K562 (cell line): ENCODE results near the gene PRLH. TPM values are rescaled to one million over a fixed set of nuclear protein-coding genes. Genes with fewer than 3 reads are reported as not detected.

Experiments
- ATAC-seq: fragments of 200-7000 bp; cut with Tn5 transposase; 3 replicates; pipeline ENCODE4 v1.9.1; 2020; ENCODE audit warnings: moderate library complexity
- BruUV-seq: library from RNA; stranded (reverse); fragments of 400-500 nt; replicated peaks from 2 replicates; lab custom pipeline; 2021; lab: Mats Ljungman, UMichigan
- CTCF ChIA-PET: fragments of 300-600 bp; formaldehyde crosslinking; extraction: SDS; loops from one replicate; lab custom pipeline; 2021; ENCODE audit warnings: low intra/inter-chr PET ratio; lab: Yijun Ruan, JAX
- POLR2A ChIA-PET: fragments of 300-600, 350-650 bp; sonication (Branson Sonifier 250); formaldehyde crosslinking; extraction: SDS; loops from one replicate; lab custom pipeline; 2021; ENCODE audit warnings: antibody characterized with exemption, inconsistent platforms; lab: Yijun Ruan, JAX
- DNase-seq, 4 experiments: peaks; one replicate each; pipeline versions ENCODE4 v3.0.0 to v3.0.0-alpha.2; 2011 to 2018; ENCODE audit warnings: low spot score in 3 of 4, mixed read lengths in 3 of 4; ENCODE audit errors: extremely low read depth in 1 of 4
- FAIRE-seq: peaks from 2 replicates; lab custom pipeline; 2011; peaks lifted over from hg19 to GRCh38; lab: Jason Lieb, UNC
- H2AFZ ChIP-seq: 2 replicates; pipeline ENCODE4 v1.6.0; 2011; ENCODE audit warnings: low read depth, low read length, control low read depth, inconsistent platforms
- H3K27ac ChIP-seq: fragments of 200-600 bp; 3 replicates; pipeline ENCODE4 v1.8.0; 2011; ENCODE audit warnings: low read depth, mild to moderate bottlenecking, control low read depth, inconsistent platforms, low read length, moderate library complexity, mixed read lengths; ENCODE audit errors: extremely low read depth
- H3K27me3 ChIP-seq, 2 experiments: fragments of 300-600 bp in 1 of 2; 2 replicates in 1 of 2; 3 replicates in 1 of 2; pipeline versions ENCODE4 v1.6.0 to v1.8.0; 2011; ENCODE audit warnings: inconsistent platforms in 2 of 2, low read length in 2 of 2, mild to moderate bottlenecking in 1 of 2, mixed read lengths in 1 of 2, moderate library complexity in 1 of 2; ENCODE audit not compliant: control insufficient read depth in 2 of 2, insufficient read depth in 2 of 2
- H3K36me3 ChIP-seq: fragments of 300-600 bp; 3 replicates; pipeline ENCODE4 v1.8.0; 2011; ENCODE audit warnings: mild to moderate bottlenecking, low read length, inconsistent platforms; ENCODE audit not compliant: control insufficient read depth, insufficient read depth
- H3K4me1 ChIP-seq, 2 experiments: fragments of 200-600 bp in 1 of 2; replicated peaks in 1 of 2; 2 replicates in 1 of 2; 3 replicates in 1 of 2; pipeline versions ENCODE4 v1.5.1 to v1.8.0; 2011; ENCODE audit warnings: inconsistent platforms in 2 of 2, low read length in 2 of 2, mild to moderate bottlenecking in 1 of 2, mixed read lengths in 1 of 2, moderate library complexity in 1 of 2; ENCODE audit not compliant: control insufficient read depth in 2 of 2, insufficient read depth in 2 of 2
- H3K4me2 ChIP-seq: 2 replicates; pipeline ENCODE4 v1.6.1; 2011; ENCODE audit warnings: low read length, control low read depth, inconsistent platforms, mixed read lengths; ENCODE audit not compliant: insufficient read depth
- H3K4me3 ChIP-seq: fragments of 200-600 bp; sonication (generic), shearing (Covaris generic); 2 replicates; pipeline ENCODE4 v1.5.1; 2016; ENCODE audit warnings: control low read depth, inconsistent platforms
- H3K79me2 ChIP-seq: fragments of 200-600 bp; 3 replicates; pipeline ENCODE4 v1.8.0; 2011; ENCODE audit warnings: low read length, inconsistent platforms; ENCODE audit not compliant: control insufficient read depth, insufficient read depth
- H3K9ac ChIP-seq, 2 experiments: 2 replicates each; pipeline versions ENCODE4 v1.6.0 to v1.6.1; 2011; ENCODE audit warnings: low read depth in 2 of 2, low read length in 2 of 2, control low read depth in 1 of 2, inconsistent platforms in 1 of 2, mild to moderate bottlenecking in 1 of 2, mixed read lengths in 1 of 2; ENCODE audit not compliant: insufficient read depth in 1 of 2
- H3K9me1 ChIP-seq: one replicate; pipeline ENCODE4 v1.6.0; 2011; ENCODE audit warnings: inconsistent platforms, mild to moderate bottlenecking, low read length, moderate library complexity; ENCODE audit not compliant: control insufficient read depth, insufficient read depth
- H3K9me3 ChIP-seq: replicated peaks from 2 replicates; pipeline ENCODE4 v1.5.1; 2011; ENCODE audit warnings: low read depth, low read length, inconsistent platforms; ENCODE audit not compliant: control insufficient read depth, insufficient read depth
- H4K20me1 ChIP-seq: replicated peaks from 2 replicates; pipeline ENCODE4 v1.6.1; 2011; ENCODE audit warnings: low read length, inconsistent platforms, mixed read lengths; ENCODE audit not compliant: control insufficient read depth, insufficient read depth
- ADNP ChIP-seq: fragments of 200-800 bp; sonication (Bioruptor generic); IDR thresholded peaks from 2 replicates; pipeline ENCODE4 v1.6.1; 2016; ENCODE audit warnings: missing genetic modification characterization, missing compliant biosample characterization
- BRD9 ChIP-seq: fragments of 450-650 bp; IDR thresholded peaks from 2 replicates; pipeline ENCODE4 v1.6.1; 2018; ENCODE audit warnings: low read depth; ENCODE audit not compliant: partially characterized antibody
- HINFP ChIP-seq: fragments of 450-650 bp; conservative IDR thresholded peaks from 2 replicates; pipeline ENCODE4 v1.6.1; 2016; ENCODE audit warnings: missing genetic modification characterization, low read depth, mild to moderate bottlenecking, control low read depth, missing compliant biosample characterization
- KAT2B ChIP-seq: IDR thresholded peaks from one replicate; pipeline ENCODE4 v1.6.1; 2012; ENCODE audit warnings: low read depth, mild to moderate bottlenecking, control low read depth, inconsistent platforms, low read length, moderate library complexity
- MXD1 ChIP-seq: fragments of 250-450 bp; sonication (Bioruptor Pico); IDR thresholded peaks from 2 replicates; pipeline ENCODE4 v1.8.0; 2021; ENCODE audit warnings: borderline replicate concordance, mild to moderate bottlenecking, moderate library complexity; ENCODE audit not compliant: poor library complexity, severe bottlenecking
- PBX2 ChIP-seq, 2 experiments: IDR thresholded peaks in 1 of 2; conservative IDR thresholded peaks in 1 of 2; 2 replicates each; pipeline ENCODE4 v1.6.1; 2016; ENCODE audit warnings: low read depth in 2 of 2, mild to moderate bottlenecking in 1 of 2, missing compliant biosample characterization in 1 of 2, missing genetic modification characterization in 1 of 2, moderate library complexity in 1 of 2
- PHF8 ChIP-seq: fragments of 200-600 bp; sonication (generic); IDR thresholded peaks from 2 replicates; pipeline ENCODE4 v1.6.1; 2012; ENCODE audit warnings: mixed run types, mild to moderate bottlenecking, inconsistent platforms, low read length, moderate library complexity, borderline replicate concordance
- THRAP3 ChIP-seq: fragments of 450-650 bp; IDR thresholded peaks from 2 replicates; pipeline ENCODE4 v1.6.1; 2016; ENCODE audit warnings: mild to moderate bottlenecking, inconsistent platforms, borderline replicate concordance
- ZBTB5 ChIP-seq: fragments of 450-650 bp; IDR thresholded peaks from 2 replicates; pipeline ENCODE4 v1.6.1; 2017; ENCODE audit warnings: antibody characterized with exemption
- ZNF212 ChIP-seq: fragments of 450-650 bp; formaldehyde crosslinking; IDR thresholded peaks from 2 replicates; pipeline ENCODE4 v1.4.0; 2020; ENCODE audit warnings: mild to moderate bottlenecking
- ZNF282 ChIP-seq: sonication (generic); formaldehyde crosslinking; IDR thresholded peaks from 2 replicates; pipeline ENCODE4 v1.8.1; 2023; ENCODE audit warnings: missing genetic modification reagents
- ZNF449 ChIP-seq: fragments of 250-450 bp; sonication (Bioruptor Pico); IDR thresholded peaks from 2 replicates; pipeline ENCODE4 v1.8.0; 2022; ENCODE audit warnings: moderate library complexity, mild to moderate bottlenecking, inconsistent platforms
- ZNF561 ChIP-seq: fragments of 450-650 bp; formaldehyde crosslinking; conservative IDR thresholded peaks from 2 replicates; pipeline ENCODE4 v1.4.0; 2020; ENCODE audit warnings: mild to moderate bottlenecking, moderate library complexity
- WGBS: fragments of 100-300 bp; shearing (Covaris generic); methylation state at CpG from one replicate; pipeline ENCODE4 v1.1.6; 2016; ENCODE audit warnings: low coverage, mixed read lengths; ENCODE audit not compliant: insufficient coverage; ENCODE audit errors: missing lambda C conversion rate; 5-methylcytosine and 5-hydroxymethylcytosine counted together
- in situ Hi-C: fragments of 300-500 bp; cut with MboI; formaldehyde crosslinking; loops from 4 replicates; pipeline ENCODE4 v1.15.0; 2018; ENCODE audit warnings: inconsistent platforms, mixed read lengths
- intact Hi-C: fragments of 100-400 bp; cut with micrococcal nuclease; formaldehyde crosslinking; loops from 2 replicates; pipeline ENCODE4 v1.14.2; 2022
- polyA plus RNA-seq, 8 experiments: library from polyadenylated mRNA; depleted of rRNA in 4 of 8; stranded (reverse) in 5 of 8; unstranded in 3 of 8; fragments of >200 nt; fragmentation: Nextera tagmentation in 2 of 8; fragmentation: Illumina TruSeq in 1 of 8; extraction: Ambion mirVana in 2 of 8; extraction: Trizol in 1 of 8; gene quantifications; 2 replicates each; pipeline versions ENCODE4 v1.2.1 to v1.2.3, GENCODE V29; 2011 to 2014; ENCODE audit warnings: inconsistent platforms in 1 of 8, missing spikeins in 1 of 8
- total RNA-seq, 7 experiments: library from RNA; depleted of rRNA in 6 of 7; stranded (reverse); fragments of >200 nt in 6 of 7; fragmentation: Illumina TruSeq in 2 of 7; extraction: Trizol in 2 of 7; gene quantifications; 2 replicates each; pipeline versions ENCODE4 v1.2.1 to v1.2.3, GENCODE V29; 2011 to 2021; ENCODE audit warnings: low replicate concordance in 1 of 7

Gene PRLH
- total and polyA plus RNA-seq, 9 of the 15 experiments (the other 6 are each of a cell fraction or from before 2014, with no cell fraction given) = not detected

- Histone ChIP-seq H2AFZ (no peak overlapping the region), H3K27ac (no peak overlapping the region), H3K79me2 (no peaks in the 10 kb centered on the region), H3K9ac (no peak overlapping the region), H3K27me3 (peaks cover 0 to 14% of the 10 kb centered on the region in 2 experiments; a peak in 1 of 5 replicates), H3K9me1 (no peaks in the 10 kb centered on the region), H3K4me2 (no peak overlapping the region), H3K4me3 (no peak overlapping the region), H3K4me1 (no peaks in the 10 kb centered on the region; a peak in 1 of 5 replicates), H4K20me1 (no peaks in the 10 kb centered on the region), H3K9me3 (no peaks in the 10 kb centered on the region), H3K36me3 (no peaks in the 10 kb centered on the region)
- 0% methylated on average over 4 of the region's 4 CpGs for WGBS
- in situ Hi-C loops (no loop called here), intact Hi-C loops (no loop called here)
- POLR2A ChIA-PET = no interaction called here
- no peak for DNase-seq
- CTCF ChIA-PET = no interaction called here
- ATAC-seq = no peak
- FAIRE-seq = no peak
- no TSS peak for BruUV-seq
- TF ChIP-seq PHF8 (no peak), HINFP (tag) (no peak), ZNF212 (no peak), ADNP (no peak), MXD1 (CRISPR knock-in tag) (no peak), ZBTB5 (no peak), KAT2B (no peak), PBX2 (CRISPR knock-in tag; IDR thresholded peaks at IDR 0.05; ENCODE audit: low read depth) (no peak), PBX2 (tag; conservative IDR thresholded peaks at IDR 0.05; ENCODE audit: low read depth) (no peak), ZNF561 (CRISPR knock-in tag) (no peak), THRAP3 (no peak), BRD9 (no peak), ZNF282 (no peak), ZNF449 (CRISPR knock-in tag) (no peak)
These were observed 8.8 kb upstream of the PRLH start for GRCh38 chr2:237557633-237558015.
